GM12892 (cell line): ENCODE results near the gene DCUN1D2.

Experiments used
- POLR2AphosphoS5 ChIP-seq: IDR thresholded peaks from 2 replicates; pipeline ENCODE4 v1.6.1; 2011; ENCODE audit warnings: low read depth, low read length, control low read depth
- TAF1 ChIP-seq: IDR thresholded peaks from 2 replicates; pipeline ENCODE4 v1.6.1; 2011; ENCODE audit warnings: low read depth, mild to moderate bottlenecking, control low read depth, low read length, borderline replicate concordance

DNA sequence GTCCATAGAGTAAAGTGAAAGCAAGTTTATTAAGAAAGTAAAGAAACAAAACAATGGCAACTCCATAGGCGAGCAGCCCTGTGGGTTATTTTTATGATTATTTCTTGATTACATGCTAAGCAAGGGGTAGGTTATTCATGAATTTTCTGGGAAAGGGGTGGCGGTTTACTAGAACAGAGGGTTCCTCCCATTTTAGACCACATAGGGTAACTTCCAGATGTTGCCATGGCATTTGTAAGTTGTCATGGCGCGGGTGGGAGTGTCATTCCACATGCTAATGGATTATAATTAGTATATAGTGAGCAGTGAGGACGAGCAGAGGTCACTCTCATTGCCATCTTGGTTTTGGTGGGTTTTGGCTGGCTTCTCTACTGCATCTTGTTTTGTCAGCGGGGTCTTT lies 8.4 kb upstream of the DCUN1D2 start:
- TF ChIP-seq POLR2AphosphoS5 (no peak), TAF1 (no peak)
